Panc1 (cell line): ENCODE data around the gene PTCD2.
"Not testable (repeated sequence)": the region's sequence is repeated elsewhere in the genome, so short reads cannot be mapped to it uniquely, and the experiment has no call there.

Source experiments
- POLR2AphosphoS5 ChIP-seq: IDR thresholded peaks from 2 replicates; pipeline ENCODE4 v1.6.1; 2012; ENCODE audit warnings: mild to moderate bottlenecking, low read depth, low read length, moderate library complexity
- REST ChIP-seq, 2 experiments: IDR thresholded peaks; 2 replicates each; pipeline ENCODE4 v1.6.1; 2011 to 2012; ENCODE audit warnings: low read depth in 2 of 2, control low read depth in 1 of 2, low read length in 1 of 2, mild to moderate bottlenecking in 1 of 2, moderate library complexity in 1 of 2; ENCODE audit not compliant: insufficient read depth in 1 of 2
- TCF7L2 ChIP-seq: IDR thresholded peaks from 2 replicates; pipeline ENCODE4 v1.6.1; 2011; ENCODE audit warnings: mild to moderate bottlenecking, low read depth, low read length, inconsistent platforms
- TF ChIP-seq, protein P1 (sequence below): fragments of 450-650 bp; IDR thresholded peaks from 2 replicates; pipeline ENCODE4 v1.5.1; 2017; ENCODE audit warnings: mild to moderate bottlenecking

- TF ChIP-seq, protein P1, sequence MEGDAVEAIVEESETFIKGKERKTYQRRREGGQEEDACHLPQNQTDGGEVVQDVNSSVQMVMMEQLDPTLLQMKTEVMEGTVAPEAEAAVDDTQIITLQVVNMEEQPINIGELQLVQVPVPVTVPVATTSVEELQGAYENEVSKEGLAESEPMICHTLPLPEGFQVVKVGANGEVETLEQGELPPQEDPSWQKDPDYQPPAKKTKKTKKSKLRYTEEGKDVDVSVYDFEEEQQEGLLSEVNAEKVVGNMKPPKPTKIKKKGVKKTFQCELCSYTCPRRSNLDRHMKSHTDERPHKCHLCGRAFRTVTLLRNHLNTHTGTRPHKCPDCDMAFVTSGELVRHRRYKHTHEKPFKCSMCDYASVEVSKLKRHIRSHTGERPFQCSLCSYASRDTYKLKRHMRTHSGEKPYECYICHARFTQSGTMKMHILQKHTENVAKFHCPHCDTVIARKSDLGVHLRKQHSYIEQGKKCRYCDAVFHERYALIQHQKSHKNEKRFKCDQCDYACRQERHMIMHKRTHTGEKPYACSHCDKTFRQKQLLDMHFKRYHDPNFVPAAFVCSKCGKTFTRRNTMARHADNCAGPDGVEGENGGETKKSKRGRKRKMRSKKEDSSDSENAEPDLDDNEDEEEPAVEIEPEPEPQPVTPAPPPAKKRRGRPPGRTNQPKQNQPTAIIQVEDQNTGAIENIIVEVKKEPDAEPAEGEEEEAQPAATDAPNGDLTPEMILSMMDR, result not testable (repeated sequence)
- TF ChIP-seq POLR2AphosphoS5; REST (IDR thresholded peaks at IDR 0.05; ENCODE audit: insufficient read depth in 1 of 2, low read depth in 2 of 2, low read length in 1 of 2); TCF7L2: not testable (repeated sequence)
These were observed 84.6 kb downstream of the PTCD2 start for GRCh38 chr5:72404771-72405170.
